Left renal cortex interstitium (tissue), 4 donors: ENCODE measurements around the gene KAZN. TPM values are rescaled to one million over a fixed set of nuclear protein-coding genes. Genes with fewer than 3 reads are reported as not detected.
"Not testable (repeated sequence)": the region's sequence is repeated elsewhere in the genome, so short reads cannot be mapped to it uniquely, and the experiment has no call there.

ENCODE experiments used
- DNase-seq, 4 donors: peaks; one replicate each; pipeline ENCODE4 v3.0.0-alpha.2; 2013; ENCODE audit warnings: low read depth in 4 of 4, low spot score in 2 of 4, missing footprints in 1 of 4
- polyA plus RNA-seq, 4 donors: library from polyadenylated mRNA; unstranded; fragments of 120-200 nt; gene quantifications; one replicate each; pipeline ENCODE4 v1.2.1, GENCODE V29; 2013; ENCODE audit not compliant: insufficient read length in 4 of 4

Gene KAZN
- polyA plus RNA-seq, 4 donors: 33.0 to 47.4 (median 37.7) TPM

GRCh38 chr1:15134285-15134684, 535.8 kb downstream of the KAZN start:
- no peak for DNase-seq

DNA sequence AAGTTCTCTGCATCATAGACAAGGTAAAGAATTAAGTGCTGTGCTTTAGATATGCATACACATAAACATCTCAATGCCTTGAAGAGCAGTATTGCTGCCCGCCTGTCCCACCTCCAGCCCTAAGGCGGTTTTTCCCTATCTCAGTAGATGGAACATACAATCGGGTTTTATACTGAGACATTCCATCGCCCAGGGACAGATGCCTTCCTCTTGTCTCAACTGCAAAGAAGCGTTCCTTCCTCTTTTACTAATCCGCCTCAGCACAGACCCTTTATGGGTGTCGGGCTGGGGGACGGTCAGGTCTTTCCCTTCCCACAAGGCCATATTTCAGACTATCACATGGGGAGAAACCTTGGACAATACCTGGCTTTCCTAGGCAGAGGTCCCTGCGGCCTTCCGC, 537.1 kb downstream of the KAZN start:
- not testable (repeated sequence) for DNase-seq

- no peak for DNase-seq
These were observed 539.3 kb downstream of the KAZN start for GRCh38 chr1:15137809-15138208.

GRCh38 chr1:15139654-15140350, 541.3 kb downstream of the KAZN start:
- no peak for DNase-seq

DNA sequence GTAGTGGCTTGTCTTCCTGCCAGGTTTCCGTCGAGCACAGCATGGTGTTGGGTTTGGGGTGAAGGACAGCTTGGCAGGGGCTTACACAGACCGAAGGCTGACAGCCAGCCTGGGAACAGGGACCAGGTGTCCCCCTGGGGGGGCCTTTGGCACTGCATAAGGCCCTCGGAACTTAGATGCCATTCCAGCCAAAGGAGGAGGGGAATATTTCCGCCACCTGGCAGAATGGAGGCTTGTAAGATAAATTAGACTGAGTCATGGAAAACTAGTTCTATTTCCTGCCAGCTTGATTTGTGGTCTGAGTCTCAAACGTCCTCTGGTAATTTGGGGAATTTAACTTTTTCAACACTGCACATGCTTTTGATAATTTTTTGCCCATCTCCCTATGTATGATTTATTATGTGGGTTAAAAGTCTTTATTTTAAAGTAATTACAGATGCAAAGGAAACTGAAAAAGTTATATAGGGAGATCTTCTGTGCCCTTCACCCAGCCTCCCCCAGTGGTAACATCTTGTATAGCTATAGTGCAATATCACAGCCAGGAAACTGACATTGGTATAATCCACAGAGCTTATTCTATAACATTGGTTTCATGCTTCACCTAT, 543.6 kb downstream of the KAZN start:
- peak in 1 of 4 donors; percentile 24 for DNase-seq

DNA sequence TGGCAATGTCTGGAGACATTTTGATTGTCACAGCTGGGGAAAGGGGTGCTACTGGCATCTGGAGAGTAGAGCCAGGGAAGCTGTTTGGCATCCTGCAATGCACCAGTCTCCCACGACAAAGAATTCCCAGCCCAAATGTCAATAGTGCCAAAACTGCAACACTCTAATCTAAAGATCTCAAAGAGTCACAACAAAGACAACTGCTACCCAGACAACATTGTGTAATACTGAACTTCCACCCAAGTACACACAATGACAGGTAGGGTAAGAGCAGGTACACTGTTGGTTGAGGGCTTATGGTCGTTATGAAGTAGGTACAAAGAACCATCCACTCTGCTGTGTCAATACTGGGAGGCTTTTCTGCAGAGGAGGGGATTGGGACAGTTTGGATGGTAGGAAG, 546.8 kb downstream of the KAZN start:
- DNase-seq: no peak

DNA sequence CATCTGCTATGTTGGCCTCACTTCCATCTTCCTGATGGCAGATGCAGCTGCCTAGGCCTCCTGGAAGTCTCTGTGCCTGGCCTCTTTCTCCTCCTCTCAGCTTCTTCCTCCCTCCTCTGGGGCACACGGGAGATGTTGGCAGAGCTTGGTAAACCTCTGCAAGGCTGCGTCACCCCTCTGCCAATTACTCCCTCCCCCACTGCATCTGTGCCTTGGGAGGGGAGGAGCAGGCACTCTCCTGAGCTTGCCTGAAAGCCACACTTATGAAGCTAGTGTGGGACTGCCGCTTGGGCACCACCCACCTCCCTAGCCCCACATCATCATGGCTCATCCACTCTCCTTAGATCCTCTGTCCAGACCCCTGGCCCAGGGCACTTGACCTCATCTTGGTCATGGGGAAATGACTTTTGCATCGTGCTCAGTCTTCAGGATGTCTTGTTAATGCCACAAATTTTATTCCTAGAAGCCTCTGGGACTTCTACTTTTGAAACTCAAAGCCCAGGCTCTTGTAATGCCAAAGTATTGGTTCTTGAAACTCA, 547.7 kb downstream of the KAZN start:
- DNase-seq: no peak

- DNase-seq: no peak
These were observed 548.5 kb downstream of the KAZN start for GRCh38 chr1:15146971-15147376.

GRCh38 chr1:15148004-15148403, 549.5 kb downstream of the KAZN start:
- no peak for DNase-seq

GRCh38 chr1:15148475-15148874, 550.0 kb downstream of the KAZN start:
- DNase-seq: no peak

GRCh38 chr1:15148941-15149340, 550.5 kb downstream of the KAZN start:
- no peak for DNase-seq

DNA sequence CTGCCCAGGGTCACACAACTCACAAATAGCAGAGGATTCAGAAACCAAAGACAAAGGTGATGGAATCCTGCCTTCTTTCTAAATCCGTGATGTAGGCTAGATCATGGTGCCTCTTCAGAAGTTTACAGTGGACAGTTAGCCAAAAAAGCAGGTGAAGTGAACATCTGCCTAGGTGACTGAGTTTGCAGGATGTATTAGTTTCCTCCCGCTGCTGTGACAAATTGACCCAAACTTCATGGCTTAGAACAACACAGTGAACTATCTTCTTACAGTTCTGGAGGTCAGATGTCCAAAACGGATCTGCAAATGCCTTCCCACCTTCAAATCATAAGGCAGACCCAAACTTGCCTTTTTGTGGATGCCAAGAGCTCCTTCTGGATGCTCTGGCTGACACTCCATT, 551.9 kb downstream of the KAZN start:
- DNase-seq: no peak

GRCh38 chr1:15151377-15151806, 552.9 kb downstream of the KAZN start:
- DNase-seq: no peak

DNA sequence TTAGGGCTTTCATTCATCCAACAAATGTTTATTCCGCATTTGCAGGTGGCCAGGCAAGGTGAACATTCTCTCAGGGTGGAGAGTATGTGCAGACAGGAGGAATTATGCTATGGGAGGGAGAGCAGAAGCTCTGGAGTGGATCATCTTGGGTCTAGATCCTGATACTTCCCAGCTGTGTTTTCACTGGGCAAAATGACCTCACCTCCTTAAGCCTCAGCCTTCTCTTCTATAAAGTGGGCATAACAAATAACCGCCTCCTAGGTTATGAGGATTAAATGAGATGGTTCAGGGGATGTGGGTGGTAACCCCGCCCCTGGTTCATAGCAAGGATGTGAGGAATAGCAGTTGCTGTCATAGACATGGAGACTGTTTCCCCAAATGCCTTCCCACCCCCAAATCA, 553.4 kb downstream of the KAZN start:
- DNase-seq: no peak

GRCh38 chr1:15152318-15153183, 554.1 kb downstream of the KAZN start:
- peak; percentile 72 to 89 (median 80) for DNase-seq

- DNase-seq: peak in 3 of 4 donors; percentile 64 to 76 (median 68)
These were observed 554.8 kb downstream of the KAZN start, which contains the start of gene TMEM51 for GRCh38 chr1:15153184-15153841. TSS of gene TMEM51 (plus strand) at chr1:15153747. CDS start at chr1:15215088, 61,341 bp downstream.

DNA sequence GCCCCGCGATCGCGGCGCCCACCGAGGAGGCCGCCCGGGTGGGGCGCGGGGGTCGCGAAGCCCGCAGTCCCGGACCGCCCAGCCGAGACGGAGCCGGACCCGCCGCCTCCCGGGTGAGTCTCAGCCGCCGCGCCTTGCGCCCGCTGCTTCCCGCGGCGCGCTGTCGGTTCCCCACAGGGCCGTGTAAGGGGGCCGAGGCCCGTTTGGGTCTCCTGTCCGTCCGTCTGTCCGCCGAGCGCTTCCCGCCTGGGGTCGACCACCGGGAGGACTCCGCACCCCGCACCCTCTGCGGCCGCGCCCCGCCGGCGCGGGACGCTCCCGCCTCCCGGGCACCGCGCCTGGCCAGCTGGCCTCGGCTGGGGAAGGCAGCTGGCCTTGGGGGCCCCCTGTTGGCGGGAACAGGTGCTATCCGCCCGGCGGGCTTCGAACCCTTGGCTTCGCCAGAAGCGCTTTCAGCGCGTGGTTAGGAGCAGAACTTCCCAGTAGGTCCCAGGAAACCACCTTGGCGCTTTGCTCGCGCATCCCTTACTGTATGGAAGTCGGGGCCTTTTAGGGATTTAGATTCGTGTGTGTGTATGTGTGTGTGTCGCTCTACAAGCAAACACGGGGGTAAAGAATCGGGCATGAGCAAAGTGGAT, 555.5 kb downstream of the KAZN start:
- peak in 2 of 4 donors; percentile 48 to 51 for DNase-seq

GRCh38 chr1:15154480-15155036, 556.1 kb downstream of the KAZN start:
- DNase-seq: no peak

- no peak for DNase-seq
These were observed 556.7 kb downstream of the KAZN start for GRCh38 chr1:15155191-15155590.
